OCI-LY7 (cell line): Measurements from ENCODE around the gene HS3ST3B1. TPM values are rescaled to one million over a fixed set of nuclear protein-coding genes. Genes with fewer than 3 reads are reported as not detected.

Experiments used
- BruUV-seq: library from RNA; stranded (reverse); fragments of 400-500 nt; replicated peaks from 2 replicates; lab custom pipeline; 2021; lab: Mats Ljungman, UMichigan
- CTCF ChIA-PET: fragments of 300-600 bp; sonication (Branson Sonifier 250); formaldehyde crosslinking; loops from one replicate; lab custom pipeline; 2022; ENCODE audit warnings: antibody characterized with exemption; ENCODE audit not compliant: unreplicated experiment; lab: Charles Lee
- POLR2A ChIA-PET: fragments of 300-600 bp; sonication (Branson Sonifier 250); formaldehyde crosslinking; loops from one replicate; lab custom pipeline; 2022; ENCODE audit warnings: antibody characterized with exemption; lab: Charles Lee
- DNase-seq: peaks from one replicate; pipeline ENCODE4 v3.0.0-alpha.2; 2015; ENCODE audit warnings: low spot score
- H2AFZ ChIP-seq: fragments of 200-600 bp; sonication (generic), shearing (Covaris generic); 2 replicates; pipeline ENCODE4 v1.6.1; 2014; ENCODE audit warnings: mild to moderate bottlenecking, antibody characterized with exemption, low read length, moderate library complexity
- H3K27ac ChIP-seq: fragments of 200-600 bp; sonication (generic); 2 replicates; pipeline ENCODE4 v1.5.1; 2014; ENCODE audit warnings: mixed run types, low read depth, mild to moderate bottlenecking, moderate library complexity, low read length, inconsistent platforms; ENCODE audit not compliant: poor library complexity, severe bottlenecking
- H3K36me3 ChIP-seq: fragments of 200-600 bp; sonication (generic); 2 replicates; pipeline ENCODE4 v1.6.1; 2014; ENCODE audit warnings: mild to moderate bottlenecking, antibody characterized with exemption, low read length, moderate library complexity, mixed read lengths; ENCODE audit not compliant: insufficient read depth
- H3K4me1 ChIP-seq: fragments of 200-600 bp; sonication (generic); 2 replicates; pipeline ENCODE4 v1.5.1; 2014; ENCODE audit warnings: mild to moderate bottlenecking, low read length; ENCODE audit not compliant: insufficient read depth, poor library complexity, severe bottlenecking
- H3K4me2 ChIP-seq: fragments of 200-600 bp; sonication (generic); 2 replicates; pipeline ENCODE4 v1.6.1; 2014; ENCODE audit warnings: mild to moderate bottlenecking, low read length
- H3K4me3 ChIP-seq: fragments of 200-600 bp; sonication (generic); 2 replicates; pipeline ENCODE4 v1.5.1; 2014; ENCODE audit warnings: mild to moderate bottlenecking, low read depth, low read length; ENCODE audit not compliant: poor library complexity, severe bottlenecking
- H3K79me2 ChIP-seq: fragments of 200-600 bp; sonication (generic); 2 replicates; pipeline ENCODE4 v1.6.1; 2016; ENCODE audit warnings: low read depth, mild to moderate bottlenecking, low read length, moderate library complexity, mixed read lengths; ENCODE audit not compliant: insufficient read depth
- H3K9me2 ChIP-seq: fragments of 200-600 bp; sonication (generic); 2 replicates; pipeline ENCODE4 v1.6.1; 2016; ENCODE audit warnings: mild to moderate bottlenecking, low read length, mixed read lengths; ENCODE audit not compliant: insufficient read depth
- H3K9me3 ChIP-seq: fragments of 200-600 bp; sonication (generic); 2 replicates; pipeline ENCODE4 v1.6.1; 2014; ENCODE audit warnings: mild to moderate bottlenecking, mixed run types, low read length, mixed read lengths
- H4K20me1 ChIP-seq: fragments of 200-600 bp; sonication (generic); 2 replicates; pipeline ENCODE4 v1.6.1; 2014; ENCODE audit warnings: mild to moderate bottlenecking, antibody characterized with exemption, low read length, moderate library complexity, mixed read lengths; ENCODE audit not compliant: insufficient read depth
- CTCF ChIP-seq: fragments of 200-600 bp; sonication (generic); conservative IDR thresholded peaks from 2 replicates; pipeline ENCODE4 v1.5.1; 2014; ENCODE audit warnings: mild to moderate bottlenecking, antibody characterized with exemption, low read length, moderate library complexity, mixed read lengths
- EZH2phosphoT487 ChIP-seq: fragments of 200-600 bp; sonication (generic); IDR thresholded peaks from 2 replicates; pipeline ENCODE4 v1.6.1; 2018; ENCODE audit warnings: low read depth, borderline replicate concordance, mild to moderate bottlenecking, mixed run types, antibody characterized with exemption, low read length, moderate library complexity, mixed read lengths
- intact Hi-C: fragments of 100-400 bp; cut with micrococcal nuclease; formaldehyde crosslinking; loops from one replicate; pipeline ENCODE4 v1.10.0; 2022; ENCODE audit not compliant: unreplicated experiment
- total RNA-seq, 2 experiments: library from RNA; depleted of rRNA in 1 of 2; stranded (reverse); fragments of >200 nt in 1 of 2; shearing (Covaris generic) in 1 of 2; gene quantifications; 2 replicates each; pipeline ENCODE4 v1.2.3, GENCODE V29; 2014 to 2022

Gene HS3ST3B1
- total RNA-seq, 2 experiments from 2014 or later, result 0.03 to 1.6 TPM

- intact Hi-C loops, result no loop called here
- no TSS peak for BruUV-seq
- Histone ChIP-seq H3K4me3 (no peak overlapping the region), H3K4me1 (no peaks in the 10 kb centered on the region), H3K36me3 (no peaks in the 10 kb centered on the region; the same call in 1 of the 2 replicates), H3K9me2 (no peaks in the 10 kb centered on the region), H3K27ac (no peak overlapping the region), H4K20me1 (no peaks in the 10 kb centered on the region), H3K79me2 (no peaks in the 10 kb centered on the region), H3K4me2 (no peak overlapping the region), H2AFZ (0 out of 2 replicates have a peak overlapping the region, but pooled peaks have one; percentile 12), H3K9me3 (peaks cover 19% of the 10 kb centered on the region; the same call in 1 of the 2 replicates)
- POLR2A ChIA-PET, result no interaction called here
- DNase-seq, result no peak
- TF ChIP-seq CTCF, result no peak
- TF ChIP-seq EZH2phosphoT487, result no peak
- CTCF ChIA-PET, result no interaction called here
Measured at GRCh38 chr17:14387036-14387435, 86.2 kb downstream of the HS3ST3B1 start.

- Histone ChIP-seq H3K4me1 (no peaks in the 10 kb centered on the region), H4K20me1 (no peaks in the 10 kb centered on the region), H3K9me3 (peaks cover 22% of the 10 kb centered on the region; the same call in 1 of the 2 replicates), H3K36me3 (no peaks in the 10 kb centered on the region; the same call in 1 of the 2 replicates), H3K4me2 (no peak overlapping the region), H3K9me2 (no peaks in the 10 kb centered on the region), H3K79me2 (no peaks in the 10 kb centered on the region), H3K27ac (no peak overlapping the region), H2AFZ (no peak overlapping the region), H3K4me3 (no peak overlapping the region)
- DNase-seq, result no peak
- ChIA-PET POLR2A (no interaction called here), CTCF (no interaction called here)
- intact Hi-C loops, result no loop called here
- BruUV-seq, result no TSS peak
- TF ChIP-seq CTCF (no peak), EZH2phosphoT487 (no peak)
Measured at GRCh38 chr17:14389681-14390080, 88.8 kb downstream of the HS3ST3B1 start.

GRCh38 chr17:14393723-14394122, 92.8 kb downstream of the HS3ST3B1 start:
- CTCF ChIA-PET, result no interaction called here
- Histone ChIP-seq H3K4me3 (no peak overlapping the region), H3K9me3 (peaks cover 22% of the 10 kb centered on the region; the same call in 1 of the 2 replicates), H3K4me1 (no peaks in the 10 kb centered on the region), H2AFZ (no peak overlapping the region), H3K36me3 (no peaks in the 10 kb centered on the region; the same call in 1 of the 2 replicates), H3K79me2 (no peaks in the 10 kb centered on the region), H3K4me2 (no peak overlapping the region), H3K27ac (no peak overlapping the region), H3K9me2 (no peaks in the 10 kb centered on the region), H4K20me1 (no peaks in the 10 kb centered on the region)
- intact Hi-C loops, result no loop called here
- no TSS peak for BruUV-seq
- POLR2A ChIA-PET, result no interaction called here
- TF ChIP-seq EZH2phosphoT487, result no peak
- no peak for TF ChIP-seq CTCF
- DNase-seq, result no peak
